Loucy (cell line): ENCODE measurements around the gene GFI1.

Experiments used
- CTCF ChIP-seq: fragments of 200-600 bp; sonication (generic); conservative IDR thresholded peaks from 2 replicates; pipeline ENCODE4 v1.5.1; 2014; ENCODE audit warnings: mild to moderate bottlenecking, antibody characterized with exemption, low read length
- EZH2phosphoT487 ChIP-seq: fragments of 200-600 bp; IDR thresholded peaks from 2 replicates; pipeline ENCODE4 v1.6.1; 2018; ENCODE audit warnings: antibody characterized with exemption, mild to moderate bottlenecking, moderate library complexity, borderline replicate concordance

- TF ChIP-seq CTCF, result no peak
- TF ChIP-seq EZH2phosphoT487, result no peak
These were observed 21.5 kb downstream of the GFI1 start for GRCh38 chr1:92465256-92465647.
